ENCODE results near the gene PRMT3. TPM values are rescaled to one million over a fixed set of nuclear protein-coding genes. Genes with fewer than 3 reads are reported as not detected.
"Not testable (repeated sequence)": the region's sequence is repeated elsewhere in the genome, so short reads cannot be mapped to it uniquely, and the experiment has no call there.

PRMT3 gene
- total RNA-seq, 4 donors from 2014 or later: 4.4 to 29.4 (median 15.7) TPM

- no peaks in the 10 kb centered on the region for H3K9me3 ChIP-seq
- intact Hi-C loops (cut with DNase I; ENCODE audit: low total_unique reads): no loop called here
- no peaks in the 10 kb centered on the region for H3K4me1 ChIP-seq
- H3K36me3 ChIP-seq: no peaks in the 10 kb centered on the region
- no peak for DNase-seq
- no peak for TF ChIP-seq CTCF (IDR thresholded peaks at IDR 0.05)
- no peak for TF ChIP-seq POLR2A (IDR thresholded peaks at IDR 0.05)
- peak overlapping the region; percentile 63 to 70 for H3K4me3 ChIP-seq
- H3K27ac ChIP-seq: peak overlapping the region in 1 of 2 donors; percentile 82
- no peaks in the 10 kb centered on the region for H3K27me3 ChIP-seq
Measured at GRCh38 chr11:20363149-20363499, 24.4 kb upstream of the PRMT3 start.

- intact Hi-C loops (cut with DNase I; ENCODE audit: low total_unique reads): no loop called here
- peak; percentile 56 to 72 for DNase-seq
- TF ChIP-seq POLR2A (IDR thresholded peaks at IDR 0.05): peak in 1 of 2 donors; percentile 44
- no peak for TF ChIP-seq CTCF (IDR thresholded peaks at IDR 0.05)
- Histone ChIP-seq H3K4me3 (peak within 1 kb of the TSS; percentile 63 to 70), H3K27ac (peak within 1 kb of the TSS; percentile 70 to 82), H3K36me3 (no peaks in the 10 kb centered on the region), H3K27me3 (no peaks in the 10 kb centered on the region), H3K4me1 (no peaks in the 10 kb centered on the region), H3K9me3 (no peaks in the 10 kb centered on the region)
Measured at GRCh38 chr11:20363500-20364340, 23.8 kb upstream of the PRMT3 start, which contains the start of gene HTATIP2. TSS of gene HTATIP2 (plus strand) at chr11:20363714. CDS start at chr11:20364238, 524 bp downstream.

DNA sequence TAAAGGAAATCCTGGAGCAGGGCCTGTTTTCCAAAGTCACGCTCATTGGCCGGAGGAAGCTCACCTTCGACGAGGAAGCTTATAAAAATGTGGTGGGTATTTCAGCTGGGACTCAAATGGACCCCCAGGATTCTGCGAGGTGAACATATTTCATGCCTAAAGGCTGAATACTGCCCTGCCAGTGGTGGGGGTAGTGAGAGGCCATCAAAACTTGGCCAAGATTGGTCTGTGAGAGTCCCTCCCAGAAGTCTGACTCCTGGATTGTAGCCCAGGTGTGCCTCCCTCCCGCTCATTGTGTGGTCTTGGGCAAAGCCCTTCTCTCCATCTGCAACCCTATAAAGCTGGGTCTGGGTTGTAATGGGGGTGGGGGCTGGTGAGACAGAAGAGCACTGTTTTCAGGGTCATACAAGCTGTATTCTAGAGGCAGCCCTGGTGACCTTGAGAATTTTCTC, 23.1 kb upstream of the PRMT3 start:
- no peaks in the 10 kb centered on the region for H3K4me1 ChIP-seq
- H3K36me3 ChIP-seq: no peaks in the 10 kb centered on the region
- intact Hi-C loops (cut with DNase I; ENCODE audit: low total_unique reads): no loop called here
- peak overlapping the region; percentile 63 to 70 for H3K4me3 ChIP-seq
- H3K9me3 ChIP-seq: no peaks in the 10 kb centered on the region
- peak overlapping the region; percentile 70 to 82 for H3K27ac ChIP-seq
- TF ChIP-seq CTCF (IDR thresholded peaks at IDR 0.05): no peak
- TF ChIP-seq POLR2A (IDR thresholded peaks at IDR 0.05): no peak
- DNase-seq: peak in 1 of 2 donors; percentile 20
- H3K27me3 ChIP-seq: no peaks in the 10 kb centered on the region

GRCh38 chr11:20365465-20365864, 22.1 kb upstream of the PRMT3 start:
- H3K27me3 ChIP-seq; H3K36me3 ChIP-seq; intact Hi-C loops (cut with DNase I; ENCODE audit: low total_unique reads); DNase-seq; H3K4me3 ChIP-seq; H3K27ac ChIP-seq; H3K9me3 ChIP-seq; H3K4me1 ChIP-seq: not testable (repeated sequence)

GRCh38 chr11:20367313-20367948, 20.1 kb upstream of the PRMT3 start:
- DNase-seq: peak; percentile 58 to 74
- H3K27me3 ChIP-seq: no peaks in the 10 kb centered on the region
- H3K27ac ChIP-seq: peak overlapping the region; percentile 42 to 44
- H3K4me1 ChIP-seq: no peaks in the 10 kb centered on the region
- no peaks in the 10 kb centered on the region for H3K9me3 ChIP-seq
- no peak overlapping the region for H3K4me3 ChIP-seq
- no peak for TF ChIP-seq CTCF (IDR thresholded peaks at IDR 0.05)
- no peak for TF ChIP-seq POLR2A (IDR thresholded peaks at IDR 0.05)
- intact Hi-C loops (cut with DNase I; ENCODE audit: low total_unique reads): no loop called here
- H3K36me3 ChIP-seq: no peaks in the 10 kb centered on the region
